GM12878 (cell line): Measurements from ENCODE around the gene CCDC178. TPM values are rescaled to one million over a fixed set of nuclear protein-coding genes. Genes with fewer than 3 reads are reported as not detected.

Experiments used
- ATAC-seq: fragments of 200-7000 bp; cut with Tn5 transposase; 3 replicates; pipeline ENCODE4 v1.9.1; 2020; ENCODE audit warnings: mild to moderate bottlenecking, moderate library complexity
- BruUV-seq: library from RNA; stranded (reverse); fragments of 400-500 nt; replicated peaks from 2 replicates; lab custom pipeline; 2021; lab: Mats Ljungman, UMichigan
- CTCF ChIA-PET: fragments of 300-600 bp; sonication (Branson Sonifier 250); formaldehyde crosslinking; extraction: SDS; loops from one replicate; lab custom pipeline; 2021; ENCODE audit warnings: inconsistent platforms; lab: Yijun Ruan, JAX
- POLR2A ChIA-PET: fragments of 350-600 bp; formaldehyde crosslinking; extraction: SDS; loops from one replicate; lab custom pipeline; 2021; ENCODE audit warnings: inconsistent platforms; lab: Charles Lee
- RAD21 ChIA-PET: fragments of 300-600 bp; sonication (Branson Sonifier 250); formaldehyde crosslinking; loops from one replicate; lab custom pipeline; 2023; ENCODE audit warnings: antibody characterized with exemption; ENCODE audit not compliant: unreplicated experiment; lab: Charles Lee
- SMC1A ChIA-PET: fragments of 300-600 bp; sonication (Branson Sonifier 250); formaldehyde crosslinking; loops from one replicate; lab custom pipeline; 2023; ENCODE audit not compliant: unreplicated experiment, uncharacterized antibody; lab: Charles Lee
- DNase-seq: peaks from one replicate; pipeline ENCODE4 v3.0.0-alpha.2; 2011; ENCODE audit warnings: low read depth, low spot score
- FAIRE-seq: peaks from 3 replicates; lab custom pipeline; 2011; peaks lifted over from hg19 to GRCh38; lab: Jason Lieb, UNC
- H2AFZ ChIP-seq: 2 replicates; pipeline ENCODE4 v1.6.0; 2011; ENCODE audit warnings: low read depth, low read length, control low read depth; ENCODE audit not compliant: control insufficient read depth
- H3K27ac ChIP-seq: 2 replicates; pipeline ENCODE4 v1.5.1; 2011; ENCODE audit warnings: control low read depth; ENCODE audit not compliant: control insufficient read depth, insufficient read depth
- H3K27me3 ChIP-seq, 2 experiments: replicated peaks in 1 of 2; 2 replicates each; pipeline versions ENCODE4 v1.6.0 to v1.6.1; 2011; ENCODE audit warnings: low read length in 1 of 2; ENCODE audit not compliant: control insufficient read depth in 2 of 2, insufficient read depth in 2 of 2
- H3K36me3 ChIP-seq, 2 experiments: 2 replicates each; pipeline ENCODE4 v1.5.1; 2011; ENCODE audit warnings: low read length in 1 of 2; ENCODE audit not compliant: control insufficient read depth in 2 of 2, insufficient read depth in 2 of 2
- H3K4me1 ChIP-seq: 2 replicates; pipeline ENCODE4 v1.6.1; 2011; ENCODE audit warnings: mild to moderate bottlenecking, low read length, moderate library complexity, mixed read lengths; ENCODE audit not compliant: control insufficient read depth, insufficient read depth
- H3K4me2 ChIP-seq: 2 replicates; pipeline ENCODE4 v1.6.0; 2011; ENCODE audit warnings: control low read depth; ENCODE audit not compliant: control insufficient read depth, insufficient read depth
- H3K4me3 ChIP-seq: fragments of 200-600 bp; sonication (generic); 2 replicates; pipeline ENCODE4 v1.5.1; 2016
- H3K79me2 ChIP-seq: 2 replicates; pipeline ENCODE4 v1.6.0; 2011; ENCODE audit warnings: low read length; ENCODE audit not compliant: control insufficient read depth, insufficient read depth
- H3K9ac ChIP-seq: 2 replicates; pipeline ENCODE4 v1.8.0; 2011; ENCODE audit warnings: low read length, control low read depth, mixed read lengths; ENCODE audit not compliant: control insufficient read depth, insufficient read depth
- H3K9me3 ChIP-seq: replicated peaks from 3 replicates; pipeline ENCODE4 v1.5.1; 2011; ENCODE audit warnings: mild to moderate bottlenecking, low read length; ENCODE audit not compliant: control insufficient read depth, insufficient read depth
- H4K20me1 ChIP-seq: 2 replicates; pipeline ENCODE4 v1.6.0; 2011; ENCODE audit not compliant: control insufficient read depth, insufficient read depth
- BCL3 ChIP-seq: IDR thresholded peaks from 2 replicates; pipeline ENCODE4 v1.6.1; 2011; ENCODE audit warnings: borderline replicate concordance, low read depth, mild to moderate bottlenecking, moderate library complexity, low read length; ENCODE audit not compliant: insufficient read depth, poor library complexity, severe bottlenecking
- EGR1 ChIP-seq, 2 experiments: IDR thresholded peaks; 1 replicate in 1 of 2; 2 replicates in 1 of 2; pipeline ENCODE4 v1.6.1; 2011 to 2012; ENCODE audit warnings: low read depth in 2 of 2, low read length in 2 of 2, borderline replicate concordance in 1 of 2, mild to moderate bottlenecking in 1 of 2, moderate library complexity in 1 of 2
- GATAD2B ChIP-seq: fragments of 450-650 bp; conservative IDR thresholded peaks from 2 replicates; pipeline ENCODE4 v1.6.1; 2017; ENCODE audit warnings: low read depth, mild to moderate bottlenecking, moderate library complexity
- HCFC1 ChIP-seq: fragments of 150-350 bp; IDR thresholded peaks from 2 replicates; pipeline ENCODE4 v1.6.1; 2014; ENCODE audit warnings: low read length
- IRF3 ChIP-seq: fragments of 450-650 bp; IDR thresholded peaks from 2 replicates; pipeline ENCODE4 v1.6.1; 2014; ENCODE audit warnings: mild to moderate bottlenecking
- KLF5 ChIP-seq: fragments of 450-650 bp; IDR thresholded peaks from 2 replicates; pipeline ENCODE4 v1.6.1; 2014; ENCODE audit warnings: mild to moderate bottlenecking; ENCODE audit not compliant: partially characterized antibody
- MEF2A ChIP-seq: IDR thresholded peaks from 2 replicates; pipeline ENCODE4 v1.6.1; 2011; ENCODE audit warnings: low read depth, mild to moderate bottlenecking, low read length, moderate library complexity; ENCODE audit not compliant: insufficient read depth
- NKRF ChIP-seq: fragments of 450-650 bp; conservative IDR thresholded peaks from 2 replicates; pipeline ENCODE4 v1.6.1; 2017; ENCODE audit warnings: mild to moderate bottlenecking, moderate library complexity
- NR2C2 ChIP-seq: IDR thresholded peaks from 2 replicates; pipeline ENCODE4 v1.6.1; 2011; ENCODE audit warnings: borderline replicate concordance, low read depth; ENCODE audit not compliant: control insufficient read depth, insufficient read length
- REST ChIP-seq: IDR thresholded peaks from 2 replicates; pipeline ENCODE4 v1.6.1; 2012; ENCODE audit warnings: mild to moderate bottlenecking, low read depth, low read length
- WGBS: methylation state at CpG from one replicate; pipeline ENCODE4 v1.1.6; 2016; ENCODE audit warnings: low lambda C conversion rate; ENCODE audit not compliant: insufficient replicate concordance, insufficient coverage; ENCODE audit errors: missing lambda C conversion rate; 5-methylcytosine and 5-hydroxymethylcytosine counted together
- in situ Hi-C: fragments of 300-500 bp; cut with MboI; formaldehyde crosslinking; loops from 9 replicates; pipeline ENCODE4 v1.14.3; 2018; ENCODE audit warnings: mixed read lengths
- intact Hi-C: fragments of 100-400 bp; cut with micrococcal nuclease; formaldehyde crosslinking; loops from one replicate; pipeline ENCODE4 v1.14.2; 2022; ENCODE audit not compliant: unreplicated experiment
- polyA plus RNA-seq, 11 experiments: library from polyadenylated mRNA; depleted of rRNA in 4 of 11; unstranded in 6 of 11; stranded (reverse) in 5 of 11; fragments of >200 nt; fragmentation: Nextera tagmentation in 4 of 11; fragmentation: Illumina TruSeq in 1 of 11; extraction: Ambion mirVana in 4 of 11; extraction: Trizol in 1 of 11; gene quantifications; 1 replicate in 1 of 11; 2 replicates in 10 of 11; pipeline versions ENCODE4 v1.2.1 to v1.2.3, GENCODE V29; 2011 to 2016; ENCODE audit warnings: inconsistent platforms in 2 of 11, missing spikeins in 2 of 11, low read depth in 1 of 11
- total RNA-seq, 4 experiments: library from RNA; depleted of rRNA in 3 of 4; stranded (reverse); fragments of >200 nt in 3 of 4; fragmentation: Illumina TruSeq in 1 of 4; extraction: Trizol in 1 of 4; gene quantifications; 2 replicates each; pipeline versions ENCODE4 v1.2.1 to v1.2.3, GENCODE V29; 2013 to 2021
- TF ChIP-seq, protein P1 (sequence below): fragments of 450-650 bp; IDR thresholded peaks from 2 replicates; pipeline ENCODE4 v1.6.1; 2016; ENCODE audit warnings: mild to moderate bottlenecking, moderate library complexity, borderline replicate concordance

Gene CCDC178
- total and polyA plus RNA-seq, 10 of the 15 experiments (the other 5 are each of a cell fraction or from before 2014, with no cell fraction given) = 0.04 TPM; not detected in 9

DNA sequence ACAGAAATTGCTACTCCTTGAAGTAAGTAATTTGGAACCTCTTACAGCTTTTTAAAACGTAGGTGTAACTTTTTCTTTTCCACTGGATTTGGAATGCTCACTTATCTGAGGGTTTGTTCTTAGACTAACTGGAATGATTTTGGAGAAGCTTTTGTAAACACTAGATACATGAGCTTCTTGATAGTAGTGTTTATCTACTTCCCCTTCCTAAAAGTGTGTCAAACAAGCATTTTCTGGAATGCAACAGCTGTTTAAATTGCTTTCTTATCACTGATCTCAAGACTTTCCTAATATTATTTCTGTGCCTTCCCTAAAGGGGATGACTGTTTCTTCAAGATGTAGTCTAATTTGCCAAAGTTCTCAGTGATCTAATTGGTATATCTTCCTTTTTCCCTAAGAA is 282.6 kb downstream of the CCDC178 start:
- FAIRE-seq (no peak), ATAC-seq (no peak), DNase-seq (no peak)
- WGBS = 0% methylated on average over 1 of the region's 1 CpG
- H3K4me2 ChIP-seq = no peak overlapping the region
- SMC1A ChIA-PET = no interaction called here
- H3K9me3 ChIP-seq = no peaks in the 10 kb centered on the region
- BruUV-seq = no TSS peak
- no peak overlapping the region for H3K4me3 ChIP-seq
- no peaks in the 10 kb centered on the region for H3K79me2 ChIP-seq
- in situ Hi-C loops = no loop called here
- no peaks in the 10 kb centered on the region for H4K20me1 ChIP-seq
- intact Hi-C loops = no loop called here
- no peak overlapping the region for H3K27ac ChIP-seq
- H3K9ac ChIP-seq = no peak overlapping the region
- RAD21 ChIA-PET = no interaction called here
- H3K36me3 ChIP-seq = no peaks in the 10 kb centered on the region
- no peak overlapping the region for H2AFZ ChIP-seq
- POLR2A ChIA-PET = no interaction called here
- CTCF ChIA-PET = no interaction called here
- H3K4me1 ChIP-seq = no peaks in the 10 kb centered on the region
- no peaks in the 10 kb centered on the region for H3K27me3 ChIP-seq
- TF ChIP-seq HCFC1 (no peak), GATAD2B (no peak), KLF5 (no peak), EGR1 (IDR thresholded peaks at IDR 0.05; ENCODE audit: borderline replicate concordance in 1 of 2, low read depth in 2 of 2, low read length in 2 of 2) (no peak), BCL3 (no peak), NR2C2 (no peak), REST (no peak), IRF3 (no peak), NKRF (no peak), MEF2A (no peak)
- TF ChIP-seq, protein P1, sequence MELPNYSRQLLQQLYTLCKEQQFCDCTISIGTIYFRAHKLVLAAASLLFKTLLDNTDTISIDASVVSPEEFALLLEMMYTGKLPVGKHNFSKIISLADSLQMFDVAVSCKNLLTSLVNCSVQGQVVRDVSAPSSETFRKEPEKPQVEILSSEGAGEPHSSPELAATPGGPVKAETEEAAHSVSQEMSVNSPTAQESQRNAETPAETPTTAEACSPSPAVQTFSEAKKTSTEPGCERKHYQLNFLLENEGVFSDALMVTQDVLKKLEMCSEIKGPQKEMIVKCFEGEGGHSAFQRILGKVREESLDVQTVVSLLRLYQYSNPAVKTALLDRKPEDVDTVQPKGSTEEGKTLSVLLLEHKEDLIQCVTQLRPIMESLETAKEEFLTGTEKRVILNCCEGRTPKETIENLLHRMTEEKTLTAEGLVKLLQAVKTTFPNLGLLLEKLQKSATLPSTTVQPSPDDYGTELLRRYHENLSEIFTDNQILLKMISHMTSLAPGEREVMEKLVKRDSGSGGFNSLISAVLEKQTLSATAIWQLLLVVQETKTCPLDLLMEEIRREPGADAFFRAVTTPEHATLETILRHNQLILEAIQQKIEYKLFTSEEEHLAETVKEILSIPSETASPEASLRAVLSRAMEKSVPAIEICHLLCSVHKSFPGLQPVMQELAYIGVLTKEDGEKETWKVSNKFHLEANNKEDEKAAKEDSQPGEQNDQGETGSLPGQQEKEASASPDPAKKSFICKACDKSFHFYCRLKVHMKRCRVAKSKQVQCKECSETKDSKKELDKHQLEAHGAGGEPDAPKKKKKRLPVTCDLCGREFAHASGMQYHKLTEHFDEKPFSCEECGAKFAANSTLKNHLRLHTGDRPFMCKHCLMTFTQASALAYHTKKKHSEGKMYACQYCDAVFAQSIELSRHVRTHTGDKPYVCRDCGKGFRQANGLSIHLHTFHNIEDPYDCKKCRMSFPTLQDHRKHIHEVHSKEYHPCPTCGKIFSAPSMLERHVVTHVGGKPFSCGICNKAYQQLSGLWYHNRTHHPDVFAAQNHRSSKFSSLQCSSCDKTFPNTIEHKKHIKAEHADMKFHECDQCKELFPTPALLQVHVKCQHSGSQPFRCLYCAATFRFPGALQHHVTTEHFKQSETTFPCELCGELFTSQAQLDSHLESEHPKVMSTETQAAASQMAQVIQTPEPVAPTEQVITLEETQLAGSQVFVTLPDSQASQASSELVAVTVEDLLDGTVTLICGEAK = no peak
